GM21360 (cell line): ENCODE results near the gene MAP2K5.
"Not testable (repeated sequence)": the region's sequence is repeated elsewhere in the genome, so short reads cannot be mapped to it uniquely, and the experiment has no call there.

ENCODE experiments used
- ATAC-seq: cut with Tn5 transposase; IDR thresholded peaks from one replicate; pipeline ENCODE4 v1.9.1; 2021; ENCODE audit warnings: mild to moderate bottlenecking, moderate library complexity; ENCODE audit not compliant: unreplicated experiment

The MAP2K5 gene

GRCh38 chr15:67590191-67590590, 47.7 kb downstream of the MAP2K5 start:
- no peak for ATAC-seq

GRCh38 chr15:67592245-67592644, 49.7 kb downstream of the MAP2K5 start:
- no peak for ATAC-seq

- ATAC-seq, result no peak
Measured at GRCh38 chr15:67593562-67593961, 51.1 kb downstream of the MAP2K5 start.

GRCh38 chr15:67594770-67595169, 52.3 kb downstream of the MAP2K5 start:
- no peak for ATAC-seq

GRCh38 chr15:67595572-67595971, 53.1 kb downstream of the MAP2K5 start:
- ATAC-seq, result no peak

GRCh38 chr15:67601073-67601472, 58.6 kb downstream of the MAP2K5 start:
- no peak for ATAC-seq

GRCh38 chr15:67603063-67603462, 60.6 kb downstream of the MAP2K5 start:
- ATAC-seq, result no peak

GRCh38 chr15:67605871-67606270, 63.4 kb downstream of the MAP2K5 start:
- no peak for ATAC-seq

GRCh38 chr15:67606742-67607141, 64.2 kb downstream of the MAP2K5 start:
- no peak for ATAC-seq

GRCh38 chr15:67607329-67607728, 64.8 kb downstream of the MAP2K5 start:
- no peak for ATAC-seq

GRCh38 chr15:67607959-67608637, 65.6 kb downstream of the MAP2K5 start:
- no peak for ATAC-seq

GRCh38 chr15:67608638-67608959, 66.1 kb downstream of the MAP2K5 start:
- no peak for ATAC-seq

GRCh38 chr15:67611370-67612369, 69.2 kb downstream of the MAP2K5 start:
- no peak for ATAC-seq

- ATAC-seq, result no peak
Measured at GRCh38 chr15:67613211-67613610, 70.7 kb downstream of the MAP2K5 start.

- ATAC-seq, result no peak
Measured at GRCh38 chr15:67613708-67614107, 71.2 kb downstream of the MAP2K5 start.

GRCh38 chr15:67615131-67615534, 72.6 kb downstream of the MAP2K5 start:
- not testable (repeated sequence) for ATAC-seq

- no peak for ATAC-seq
Measured at GRCh38 chr15:67618297-67618696, 75.8 kb downstream of the MAP2K5 start.

GRCh38 chr15:67622110-67622509, 79.6 kb downstream of the MAP2K5 start:
- no peak for ATAC-seq

GRCh38 chr15:67632261-67632660, 89.8 kb downstream of the MAP2K5 start:
- no peak for ATAC-seq

- ATAC-seq, result not testable (repeated sequence)
Measured at GRCh38 chr15:67635950-67636349, 93.4 kb downstream of the MAP2K5 start.

- ATAC-seq, result no peak
Measured at GRCh38 chr15:67639591-67639990, 97.1 kb downstream of the MAP2K5 start.

- ATAC-seq, result no peak
Measured at GRCh38 chr15:67641453-67641852, 99.0 kb downstream of the MAP2K5 start.
